SK-N-SH (cell line): ENCODE measurements around the gene GJD3. TPM values are rescaled to one million over a fixed set of nuclear protein-coding genes. Genes with fewer than 3 reads are reported as not detected.

ENCODE experiments used
- CTCF ChIA-PET: fragments of 300-600, 350-600 bp; formaldehyde crosslinking; extraction: SDS; loops from one replicate; lab custom pipeline; 2021; lab: Yijun Ruan, JAX
- POLR2A ChIA-PET: fragments of 350-600 bp; sonication (Branson Sonifier 250); formaldehyde crosslinking; extraction: SDS; loops from one replicate; lab custom pipeline; 2020; ENCODE audit warnings: antibody characterized with exemption, inconsistent platforms; lab: Yijun Ruan, JAX
- DNase-seq: peaks from one replicate; pipeline ENCODE4 v3.0.0; 2012
- H2AFZ ChIP-seq: fragments of 200-600 bp; sonication (generic); 2 replicates; pipeline ENCODE4 v1.8.1; 2016; ENCODE audit warnings: antibody characterized with exemption, mild to moderate bottlenecking, low read depth
- H3F3A ChIP-seq: fragments of 200-600 bp; sonication (generic); replicated peaks from 2 replicates; pipeline ENCODE3; 2016; ENCODE audit warnings: antibody characterized with exemption, mild to moderate bottlenecking; ENCODE audit not compliant: insufficient read depth
- H3K27ac ChIP-seq, 2 experiments: fragments of 200-500 bp in 1 of 2; fragments of 200-600 bp in 1 of 2; sonication (Bioruptor generic) in 1 of 2; sonication (generic), shearing (Covaris generic) in 1 of 2; 2 replicates each; pipeline versions ENCODE4 v1.5.1 to v1.6.1; 2014 to 2016; ENCODE audit warnings: low read depth in 2 of 2, inconsistent platforms in 1 of 2, low read length in 1 of 2, mild to moderate bottlenecking in 1 of 2, mixed read lengths in 1 of 2
- H3K27me3 ChIP-seq: fragments of 200-600 bp; sonication (generic), shearing (Covaris generic); 2 replicates; pipeline ENCODE4 v1.6.1; 2016; ENCODE audit warnings: mixed run types; ENCODE audit not compliant: insufficient read depth
- H3K36me3 ChIP-seq, 2 experiments: fragments of 200-500 bp in 1 of 2; fragments of 200-600 bp in 1 of 2; sonication (Bioruptor generic) in 1 of 2; sonication (generic) in 1 of 2; replicated peaks in 1 of 2; 2 replicates each; pipeline versions ENCODE3 to v1.5.1; 2014 to 2016; ENCODE audit warnings: low read length in 1 of 2, mild to moderate bottlenecking in 1 of 2; ENCODE audit not compliant: insufficient read depth in 2 of 2, control insufficient read depth in 1 of 2
- H3K4me1 ChIP-seq, 2 experiments: fragments of 200-500 bp in 1 of 2; fragments of 200-600 bp in 1 of 2; sonication (Bioruptor generic) in 1 of 2; sonication (generic), shearing (Covaris generic) in 1 of 2; 2 replicates each; pipeline versions ENCODE4 v1.5.1 to v1.6.1; 2014 to 2016; ENCODE audit warnings: low read depth in 1 of 2, low read length in 1 of 2, mixed run types in 1 of 2; ENCODE audit not compliant: insufficient read depth in 2 of 2, control insufficient read depth in 1 of 2
- H3K4me2 ChIP-seq: fragments of 200-600 bp; sonication (generic), shearing (Covaris generic); 2 replicates; pipeline ENCODE4 v1.6.1; 2017; ENCODE audit warnings: mixed run types
- H3K4me3 ChIP-seq, 2 experiments: fragments of 200-500 bp in 1 of 2; fragments of 200-600 bp in 1 of 2; sonication (Bioruptor generic) in 1 of 2; sonication (generic), shearing (Covaris generic) in 1 of 2; 2 replicates each; pipeline versions ENCODE4 v1.5.1 to v1.8.1; 2014 to 2016; ENCODE audit warnings: low read depth in 2 of 2, inconsistent platforms in 1 of 2, low read length in 1 of 2, mild to moderate bottlenecking in 1 of 2, mixed read lengths in 1 of 2, moderate library complexity in 1 of 2
- H3K79me2 ChIP-seq: fragments of 200-600 bp; sonication (generic); 2 replicates; pipeline ENCODE4 v1.8.1; 2017; ENCODE audit warnings: mild to moderate bottlenecking; ENCODE audit not compliant: insufficient read depth
- H3K9ac ChIP-seq: fragments of 200-600 bp; sonication (generic); 2 replicates; pipeline ENCODE4 v1.6.1; 2017; ENCODE audit warnings: mixed run types
- H3K9me2 ChIP-seq: fragments of 200-600 bp; sonication (generic); 2 replicates; pipeline ENCODE4 v1.6.1; 2017; ENCODE audit warnings: mixed run types
- H3K9me3 ChIP-seq: fragments of 200-600 bp; sonication (generic); 2 replicates; pipeline ENCODE4 v1.6.1; 2017; ENCODE audit warnings: mixed run types, mild to moderate bottlenecking, moderate library complexity
- H4K20me1 ChIP-seq: fragments of 200-600 bp; sonication (generic); 2 replicates; pipeline ENCODE4 v1.6.1; 2017; ENCODE audit warnings: mild to moderate bottlenecking, mixed run types; ENCODE audit not compliant: insufficient read depth
- CHD2 ChIP-seq: fragments of 150-350 bp; IDR thresholded peaks from 2 replicates; pipeline ENCODE4 v1.6.1; 2018; ENCODE audit warnings: low read length; ENCODE audit not compliant: partially characterized antibody
- CTCF ChIP-seq: fragments of 200-600 bp; sonication (generic); IDR thresholded peaks from 2 replicates; pipeline ENCODE4 v1.6.1; 2017; ENCODE audit warnings: antibody characterized with exemption, mild to moderate bottlenecking, moderate library complexity
- FOXJ3 ChIP-seq: sonication (generic); formaldehyde crosslinking; IDR thresholded peaks from 2 replicates; pipeline ENCODE4 v1.5.1; 2020; ENCODE audit warnings: mild to moderate bottlenecking, missing genetic modification reagents
- FOXM1 ChIP-seq: IDR thresholded peaks from 2 replicates; pipeline ENCODE4 v1.4.0; 2012; ENCODE audit warnings: low read depth, mild to moderate bottlenecking
- IRF3 ChIP-seq: fragments of 150-350 bp; IDR thresholded peaks from 2 replicates; pipeline ENCODE4 v1.6.1; 2016; ENCODE audit warnings: mild to moderate bottlenecking, low read depth, low read length
- MXI1 ChIP-seq: IDR thresholded peaks from 2 replicates; pipeline ENCODE4 v1.6.1; 2012; ENCODE audit warnings: mild to moderate bottlenecking, low read depth, low read length, improper control_type of control experiment
- NFIC ChIP-seq: IDR thresholded peaks from 2 replicates; pipeline ENCODE4 v1.4.0; 2012; ENCODE audit warnings: borderline replicate concordance
- NRF1 ChIP-seq: IDR thresholded peaks from 2 replicates; pipeline ENCODE4 v1.6.1; 2012; ENCODE audit warnings: low read depth, mild to moderate bottlenecking, low read length
- RAD21 ChIP-seq: IDR thresholded peaks from 2 replicates; pipeline ENCODE4 v1.6.1; 2012; ENCODE audit warnings: mild to moderate bottlenecking, low read length
- RCOR1 ChIP-seq: fragments of 150-350 bp; IDR thresholded peaks from 2 replicates; pipeline ENCODE4 v1.6.1; 2017; ENCODE audit warnings: antibody characterized with exemption, low read length
- SIN3A ChIP-seq: IDR thresholded peaks from 2 replicates; pipeline ENCODE4 v1.6.1; 2012; ENCODE audit warnings: low read depth, mild to moderate bottlenecking, low read length, moderate library complexity, borderline replicate concordance
- TEAD4 ChIP-seq: IDR thresholded peaks from 2 replicates; pipeline ENCODE4 v1.4.0; 2012; ENCODE audit warnings: mild to moderate bottlenecking, borderline replicate concordance; ENCODE audit not compliant: insufficient read depth
- YY1 ChIP-seq: IDR thresholded peaks from 2 replicates; pipeline ENCODE4 v1.4.0; 2012; ENCODE audit warnings: low read depth, mild to moderate bottlenecking
- WGBS: methylation state at CpG from one replicate; pipeline ENCODE4 v1.1.6; 2017; ENCODE audit warnings: low lambda C conversion rate; 5-methylcytosine and 5-hydroxymethylcytosine counted together
- polyA plus RNA-seq, 3 experiments: library from polyadenylated mRNA; depleted of rRNA; stranded (reverse); fragments of >200 nt; gene quantifications; 2 replicates each; pipeline ENCODE4 v1.2.3, GENCODE V29; 2012

The GJD3 gene
- polyA plus RNA-seq, 1 of the 3 experiments (the other 2 are of a cell fraction) = not detected

GRCh38 chr17:40316571-40317344 lies 47.8 kb downstream of the GJD3 start (continued):
- TF ChIP-seq CTCF (no peak), MXI1 (peak; percentile 61; the same call in 1 of the 2 replicates), FOXM1 (no peak), NRF1 (no peak), TEAD4 (peak; percentile 82), IRF3 (no peak), SIN3A (no peak), RCOR1 (peak; percentile 62; the same call in 1 of the 2 replicates), CHD2 (peak; percentile 9), FOXJ3 (CRISPR knock-in tag) (no peak), NFIC (peak; percentile 61; the same call in 1 of the 2 replicates)

GRCh38 chr17:40315678-40316570 lies 48.6 kb downstream of the GJD3 start:
- Histone ChIP-seq H3K9me3 (no peaks in the 10 kb centered on the region), H3F3A (peaks cover 44% of the 10 kb centered on the region), H3K9me2 (no peaks in the 10 kb centered on the region), H3K4me2 (peak overlapping the region; percentile 95), H3K9ac (peak overlapping the region; percentile 12; the same call in 1 of the 2 replicates), H2AFZ (no peak overlapping the region), H3K4me1 (peaks cover 61 to 91% of the 10 kb centered on the region in 2 experiments)
- ChIA-PET POLR2A (interaction anchor here (1.0 to 2.9 kb wide), 3 partner anchors 9 to 36 kb away, joined by 3 to 7 read pairs (median 6); no protein-coding TSS in a partner anchor), CTCF (interaction anchor here (0.7 to 57.6 kb wide), 4 partner anchors 11 to 244 kb away, joined by 4 to 1706 read pairs (median 858); partner anchors contain the start of genes CDC6, GJD3 and RARA)
- peak; percentile 8 for DNase-seq
- TF ChIP-seq RAD21 = no peak
- TF ChIP-seq YY1 = no peak
- TF ChIP-seq CHD2 = no peak
- no peak for TF ChIP-seq MXI1
- TF ChIP-seq, all 33 proteins: peak for 0
- H3K36me3 ChIP-seq = no peaks in the 10 kb centered on the region
- H3K27me3 ChIP-seq = no peaks in the 10 kb centered on the region
- peak overlapping the region; percentile 19 to 89; a peak in 2 of 4 replicates for H3K4me3 ChIP-seq
- WGBS = 57% methylated on average over 9 of the region's 9 CpGs
- peaks cover 48% of the 10 kb centered on the region for H3K79me2 ChIP-seq
- peaks cover 10% of the 10 kb centered on the region for H4K20me1 ChIP-seq
- H3K27ac ChIP-seq = peak overlapping the region; percentile 94 to 95
